ENCODE data around the gene RAD23A. TPM values are rescaled to one million over a fixed set of nuclear protein-coding genes. Genes with fewer than 3 reads are reported as not detected.
A peak's percentile ranks its signal among the peaks of the same experiment; 100 is the strongest.
"Not testable (repeated sequence)": the region's sequence is repeated elsewhere in the genome, so short reads cannot be mapped to it uniquely, and the experiment has no call there.

The RAD23A gene
- polyA plus RNA-seq, 1 donor, result 91.8 TPM

DNA sequence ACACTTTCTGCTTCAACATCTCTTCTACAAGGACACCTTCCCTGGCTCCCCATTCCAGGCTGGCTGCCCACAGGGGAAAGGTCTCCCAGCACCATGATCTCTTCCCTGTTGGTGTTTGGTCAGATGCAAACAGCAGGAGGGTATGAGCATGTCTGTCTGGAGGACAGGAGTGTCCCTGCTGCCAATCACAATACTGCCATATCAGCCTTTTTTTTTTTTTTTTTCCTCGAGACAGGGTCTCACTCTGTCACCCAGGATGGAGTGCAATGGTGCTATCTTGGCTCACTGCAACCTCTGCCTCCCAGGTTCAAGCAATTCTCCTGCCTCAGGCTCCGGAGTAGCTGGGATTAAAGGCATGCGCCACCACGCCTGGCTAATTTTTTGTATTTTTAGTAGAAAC, 29.8 kb upstream of the RAD23A start:
- not testable (repeated sequence) for H3K4me1 ChIP-seq (ENCODE audit: control insufficient read depth, insufficient read depth, low read length); H3K4me3 ChIP-seq (ENCODE audit: low read length); H3K36me3 ChIP-seq (ENCODE audit: control insufficient read depth, insufficient read depth, low read length); H3K9me3 ChIP-seq (ENCODE audit: control insufficient read depth, low read depth, low read length); H3K27ac ChIP-seq (ENCODE audit: low read length); DNase-seq; H3K27me3 ChIP-seq (ENCODE audit: control insufficient read depth, insufficient read depth, low read length)
- no CpG with 5 or more reads among the region's 4 CpGs for WGBS (ENCODE audit: insufficient coverage, low lambda C conversion rate)

DNA sequence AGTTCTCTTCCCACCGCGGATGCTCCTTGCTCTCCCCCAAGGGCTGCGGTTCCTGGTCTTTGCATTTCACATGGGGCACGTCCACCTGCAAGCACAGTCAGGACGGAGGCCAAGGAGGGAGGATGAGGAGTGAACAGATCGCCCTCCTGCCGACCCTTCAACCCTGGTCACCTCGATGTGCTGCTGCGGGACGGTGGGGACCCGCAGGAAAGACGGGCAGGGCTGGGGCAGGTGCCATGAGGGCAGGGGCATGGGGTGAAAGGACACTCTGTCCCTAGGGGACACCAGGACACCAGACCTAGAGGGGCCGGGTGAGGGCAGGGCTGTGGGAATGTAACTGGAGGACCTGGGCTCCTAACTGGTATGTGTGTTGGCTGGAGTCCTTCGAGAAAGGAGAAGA, 27.4 kb upstream of the RAD23A start:
- no peak for DNase-seq
- no peak overlapping the region for H3K27ac ChIP-seq (ENCODE audit: low read length)
- H3K27me3 ChIP-seq (ENCODE audit: control insufficient read depth, insufficient read depth, low read length), result peaks cover under 1% of the 10 kb centered on the region
- no peaks in the 10 kb centered on the region for H3K9me3 ChIP-seq (ENCODE audit: control insufficient read depth, low read depth, low read length)
- H3K4me1 ChIP-seq (ENCODE audit: control insufficient read depth, insufficient read depth, low read length), result peaks cover 6% of the 10 kb centered on the region
- H3K36me3 ChIP-seq (ENCODE audit: control insufficient read depth, insufficient read depth, low read length), result peaks cover 14% of the 10 kb centered on the region
- H3K4me3 ChIP-seq (ENCODE audit: low read length), result no peak overlapping the region
- no CpG with 5 or more reads among the region's 14 CpGs for WGBS (ENCODE audit: insufficient coverage, low lambda C conversion rate)

DNA sequence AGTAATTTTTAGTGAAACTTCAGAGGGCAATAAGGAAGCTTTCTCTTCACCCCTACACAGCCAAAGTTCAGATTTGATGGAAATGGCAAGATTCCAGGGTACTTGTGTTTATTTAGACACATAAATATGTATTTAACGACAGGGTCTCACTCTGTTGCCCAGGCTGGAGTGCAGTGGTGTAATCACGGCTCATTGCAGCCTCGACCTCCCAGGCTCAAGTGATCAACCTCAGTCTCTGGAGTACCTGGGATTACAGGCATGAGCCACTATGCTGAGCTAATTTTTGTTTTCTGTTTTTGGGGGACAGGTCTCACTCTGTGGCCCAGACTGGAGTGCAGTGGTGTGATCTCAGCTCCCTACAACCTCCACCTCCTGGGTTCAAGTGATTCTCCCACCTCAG, 24.6 kb upstream of the RAD23A start:
- no peak overlapping the region for H3K27ac ChIP-seq (ENCODE audit: low read length)
- H3K9me3 ChIP-seq (ENCODE audit: control insufficient read depth, low read depth, low read length), result no peaks in the 10 kb centered on the region

DNA sequence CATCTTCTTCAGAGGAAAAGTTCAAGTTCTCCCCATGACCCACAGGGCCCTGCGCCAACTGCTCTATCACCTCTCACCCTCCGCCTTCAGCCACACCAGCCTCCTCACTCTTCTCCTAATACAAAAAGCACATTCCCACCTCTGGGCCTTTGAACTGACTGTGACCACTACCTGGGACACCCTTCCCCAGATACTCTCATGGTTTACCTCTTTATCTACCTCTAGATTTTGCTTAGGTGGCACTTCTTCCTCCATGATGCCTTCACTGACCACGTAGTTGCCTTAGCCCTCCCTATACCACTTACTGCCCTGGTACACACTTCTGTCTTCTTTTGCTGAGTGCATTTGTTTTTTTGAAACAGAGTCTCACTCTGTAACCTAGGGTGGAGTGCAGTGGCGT, 22.7 kb upstream of the RAD23A start:
- no peak for DNase-seq
- Histone ChIP-seq H3K27me3 (ENCODE audit: control insufficient read depth, insufficient read depth, low read length) (no peaks in the 10 kb centered on the region), H3K36me3 (ENCODE audit: control insufficient read depth, insufficient read depth, low read length) (peaks cover 48% of the 10 kb centered on the region), H3K9me3 (ENCODE audit: control insufficient read depth, low read depth, low read length) (no peaks in the 10 kb centered on the region), H3K4me1 (ENCODE audit: control insufficient read depth, insufficient read depth, low read length) (peaks cover 3% of the 10 kb centered on the region), H3K4me3 (ENCODE audit: low read length) (no peak overlapping the region), H3K27ac (ENCODE audit: low read length) (no peak overlapping the region)
- 100% methylated on average over 1 of the region's 4 CpGs for WGBS (ENCODE audit: insufficient coverage, low lambda C conversion rate)

More for the DNA sequence above, 24.6 kb upstream of the RAD23A start:
- no peak for DNase-seq
- Histone ChIP-seq H3K36me3 (ENCODE audit: control insufficient read depth, insufficient read depth, low read length) (peaks cover 35% of the 10 kb centered on the region), H3K4me3 (ENCODE audit: low read length) (no peak overlapping the region), H3K27me3 (ENCODE audit: control insufficient read depth, insufficient read depth, low read length) (no peaks in the 10 kb centered on the region), H3K4me1 (ENCODE audit: control insufficient read depth, insufficient read depth, low read length) (peaks cover 3% of the 10 kb centered on the region)
- WGBS (ENCODE audit: insufficient coverage, low lambda C conversion rate), result no CpG with 5 or more reads among the region's 3 CpGs

DNA sequence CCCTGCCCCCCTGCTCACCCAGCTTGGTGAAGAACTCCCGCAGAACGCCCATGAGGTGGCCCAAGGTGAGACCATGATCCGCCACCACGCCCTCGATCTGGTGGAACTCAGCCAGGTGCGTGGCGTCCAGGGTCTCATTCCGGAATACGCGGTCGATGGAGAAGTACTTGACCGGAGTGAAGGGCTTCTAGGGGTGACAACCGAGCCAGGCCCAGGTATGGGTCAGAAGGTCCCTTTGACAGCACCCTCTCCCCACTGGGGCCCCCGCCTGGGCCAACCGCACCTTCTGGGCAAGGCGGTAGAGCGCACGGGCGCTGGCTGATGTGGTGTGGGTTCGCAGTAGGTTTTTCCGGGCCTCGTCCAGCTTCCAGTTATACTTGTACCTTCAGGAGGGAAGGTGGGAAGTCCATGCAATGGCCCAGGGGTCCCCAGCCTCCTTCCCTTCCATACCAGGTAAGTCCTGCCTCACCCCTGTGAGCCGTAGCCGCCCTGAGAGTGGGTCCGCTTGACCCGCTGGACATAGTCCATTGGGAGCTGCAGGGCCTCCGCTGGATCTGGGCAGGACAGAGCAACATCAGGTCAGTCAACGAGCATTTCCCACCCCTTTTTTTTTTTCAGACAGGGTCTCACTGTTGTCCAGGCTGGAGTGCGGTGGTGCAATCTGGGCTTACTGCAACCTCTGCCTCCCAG, 20.9 kb upstream of the RAD23A start:
- Histone ChIP-seq H3K4me1 (ENCODE audit: control insufficient read depth, insufficient read depth, low read length) (no peaks in the 10 kb centered on the region), H3K36me3 (ENCODE audit: control insufficient read depth, insufficient read depth, low read length) (peaks cover 65% of the 10 kb centered on the region), H3K27me3 (ENCODE audit: control insufficient read depth, insufficient read depth, low read length) (no peaks in the 10 kb centered on the region), H3K27ac (ENCODE audit: low read length) (no peak overlapping the region), H3K9me3 (ENCODE audit: control insufficient read depth, low read depth, low read length) (no peaks in the 10 kb centered on the region), H3K4me3 (ENCODE audit: low read length) (no peak overlapping the region)
- WGBS (ENCODE audit: insufficient coverage, low lambda C conversion rate), result no CpG with 5 or more reads among the region's 29 CpGs
- DNase-seq, result no peak

DNA sequence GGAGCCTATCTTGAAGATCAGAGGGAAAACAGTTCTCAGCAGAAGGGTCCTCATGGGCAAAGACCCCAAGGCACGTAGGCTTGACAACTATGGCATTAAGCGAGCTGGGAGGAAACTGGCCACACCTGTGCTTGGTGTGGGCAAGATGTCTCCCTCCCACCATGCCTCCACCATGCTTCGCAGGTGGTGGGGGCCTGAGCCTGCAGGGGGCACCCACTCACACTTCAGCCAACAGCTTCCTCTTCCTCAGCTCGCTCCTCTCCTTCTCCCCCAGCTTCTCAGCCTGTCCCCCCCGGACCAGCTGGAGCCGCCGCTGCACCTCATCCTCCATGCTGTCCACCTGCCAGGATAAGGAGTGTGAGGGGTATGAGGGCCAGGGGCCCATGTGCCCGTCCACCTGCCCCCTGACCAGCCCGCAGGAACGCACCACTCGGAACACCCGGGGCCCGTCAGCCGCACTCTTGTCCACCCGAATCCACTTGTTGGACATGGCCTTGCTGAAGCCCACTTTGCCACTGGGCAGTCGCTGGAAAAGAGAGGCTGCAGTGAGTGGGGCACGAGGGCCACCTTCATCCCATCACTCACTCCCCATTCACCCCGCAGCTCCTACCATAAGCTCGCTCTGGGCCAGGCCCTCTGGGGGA, 15.5 kb upstream of the RAD23A start:
- peaks cover 44% of the 10 kb centered on the region for H3K36me3 ChIP-seq (ENCODE audit: control insufficient read depth, insufficient read depth, low read length)
- H3K9me3 ChIP-seq (ENCODE audit: control insufficient read depth, low read depth, low read length), result peaks cover 3% of the 10 kb centered on the region
- no CpG with 5 or more reads among the region's 19 CpGs for WGBS (ENCODE audit: insufficient coverage, low lambda C conversion rate)
- peaks cover 7% of the 10 kb centered on the region for H3K4me1 ChIP-seq (ENCODE audit: control insufficient read depth, insufficient read depth, low read length)
- DNase-seq, result no peak
- no peak overlapping the region for H3K4me3 ChIP-seq (ENCODE audit: low read length)
- no peak overlapping the region for H3K27ac ChIP-seq (ENCODE audit: low read length)
- no peaks in the 10 kb centered on the region for H3K27me3 ChIP-seq (ENCODE audit: control insufficient read depth, insufficient read depth, low read length)

DNA sequence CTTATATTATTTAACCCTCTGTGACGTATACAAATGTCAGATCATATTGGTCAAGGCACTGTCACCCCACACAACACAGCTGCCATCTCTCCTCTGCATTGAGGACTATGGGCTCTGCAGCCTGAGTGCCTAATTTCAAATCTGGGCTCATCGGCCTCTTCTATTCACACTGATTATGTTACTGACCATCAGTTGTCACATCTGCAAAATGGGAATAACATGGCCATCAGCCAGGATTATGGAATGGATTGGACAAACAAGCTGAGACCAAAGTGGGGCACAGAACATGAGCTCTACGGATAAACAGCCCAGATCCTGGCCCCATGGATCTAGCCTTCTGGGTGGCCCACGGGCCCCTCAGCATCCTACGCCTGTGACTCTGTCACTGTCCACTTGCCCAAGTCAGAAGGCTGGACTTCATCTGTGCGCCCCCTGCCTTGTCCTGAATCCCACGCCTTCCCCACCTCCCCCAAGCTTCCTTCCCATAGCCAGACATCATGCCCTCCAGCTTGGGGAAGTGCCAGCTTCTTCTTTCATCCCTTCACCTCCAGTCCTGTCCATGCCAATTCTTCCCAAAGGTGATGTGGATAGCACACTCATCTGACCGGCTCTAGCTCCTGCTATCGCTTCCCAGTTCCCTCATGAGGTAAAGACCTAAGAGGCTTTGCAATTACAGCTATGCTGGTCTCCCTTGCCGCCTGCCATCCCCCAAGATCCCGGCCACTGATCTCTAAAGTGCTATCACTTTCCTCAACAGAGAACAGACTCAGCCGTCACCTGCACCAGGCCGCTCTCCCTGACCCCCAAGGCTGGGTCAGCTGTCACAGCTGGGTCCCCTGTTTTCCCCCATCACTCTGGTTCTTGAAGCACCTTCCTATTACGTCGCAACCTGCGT, 13.0 kb upstream of the RAD23A start:
- DNase-seq, result peak in 1 of 2 donors; percentile 46
- WGBS (ENCODE audit: insufficient coverage, low lambda C conversion rate), result no CpG with 5 or more reads among the region's 16 CpGs
- Histone ChIP-seq H3K4me3 (ENCODE audit: low read length) (peak overlapping the region; percentile 98), H3K27ac (ENCODE audit: low read length) (peak overlapping the region; percentile 73), H3K27me3 (ENCODE audit: control insufficient read depth, insufficient read depth, low read length) (no peaks in the 10 kb centered on the region), H3K36me3 (ENCODE audit: control insufficient read depth, insufficient read depth, low read length) (peaks cover 27% of the 10 kb centered on the region), H3K9me3 (ENCODE audit: control insufficient read depth, low read depth, low read length) (peaks cover 3% of the 10 kb centered on the region), H3K4me1 (ENCODE audit: control insufficient read depth, insufficient read depth, low read length) (peaks cover 13% of the 10 kb centered on the region)

DNA sequence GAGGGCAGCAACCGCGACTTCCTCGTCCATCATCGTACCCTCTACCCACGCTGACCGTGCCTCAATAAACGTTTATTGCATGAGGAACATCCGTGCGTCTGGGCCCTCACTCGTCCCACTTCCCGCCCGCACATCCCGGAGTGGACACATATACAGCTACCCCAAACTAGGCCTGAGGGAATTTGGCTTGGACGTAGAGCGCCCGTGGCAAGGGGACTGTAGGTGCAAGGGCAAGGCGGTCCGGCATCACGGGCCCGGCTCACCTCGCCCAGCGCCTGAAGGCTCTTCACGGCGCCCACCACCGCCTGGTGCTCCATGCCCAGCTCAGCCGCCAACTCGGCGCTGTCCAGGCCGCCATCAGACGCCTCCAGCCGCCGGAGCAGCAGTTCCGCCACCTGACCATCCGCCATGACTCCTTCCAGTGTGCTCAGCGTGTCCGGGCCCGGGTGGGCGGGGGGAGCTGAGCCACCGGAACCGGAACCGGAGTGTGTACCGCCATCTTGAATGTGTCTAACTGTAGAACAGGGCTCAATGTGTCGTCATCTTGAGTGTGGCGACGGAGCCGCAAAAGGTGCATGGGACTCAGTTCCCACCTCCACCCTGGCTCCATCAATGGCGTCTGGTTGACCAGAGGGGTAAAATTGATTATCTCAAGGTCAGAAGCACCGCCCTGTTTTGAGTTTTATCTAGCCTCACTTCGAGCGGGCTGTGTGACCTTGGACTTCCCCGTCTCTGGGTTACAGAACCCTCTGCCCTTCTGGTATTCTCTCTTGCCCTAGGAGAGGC, 12.2 kb upstream of the RAD23A start, which contains the start of gene FARSA:
FARSA (minus strand) TSS at position 425 of the 786 bp plus-strand sequence; CDS start at position 410, 15 bp downstream.
- H3K4me1 ChIP-seq (ENCODE audit: control insufficient read depth, insufficient read depth, low read length), result peaks cover 17% of the 10 kb centered on the region
- H3K36me3 ChIP-seq (ENCODE audit: control insufficient read depth, insufficient read depth, low read length), result peaks cover 21% of the 10 kb centered on the region
- H3K27me3 ChIP-seq (ENCODE audit: control insufficient read depth, insufficient read depth, low read length), result no peaks in the 10 kb centered on the region
- H3K4me3 ChIP-seq (ENCODE audit: low read length), result peak within 1 kb of the TSS; percentile 98
- DNase-seq, result peak; percentile 91 to 92
- no CpG with 5 or more reads among the region's 51 CpGs for WGBS (ENCODE audit: insufficient coverage, low lambda C conversion rate)
- peaks cover 3% of the 10 kb centered on the region for H3K9me3 ChIP-seq (ENCODE audit: control insufficient read depth, low read depth, low read length)
- H3K27ac ChIP-seq (ENCODE audit: low read length), result peak within 1 kb of the TSS; percentile 73

DNA sequence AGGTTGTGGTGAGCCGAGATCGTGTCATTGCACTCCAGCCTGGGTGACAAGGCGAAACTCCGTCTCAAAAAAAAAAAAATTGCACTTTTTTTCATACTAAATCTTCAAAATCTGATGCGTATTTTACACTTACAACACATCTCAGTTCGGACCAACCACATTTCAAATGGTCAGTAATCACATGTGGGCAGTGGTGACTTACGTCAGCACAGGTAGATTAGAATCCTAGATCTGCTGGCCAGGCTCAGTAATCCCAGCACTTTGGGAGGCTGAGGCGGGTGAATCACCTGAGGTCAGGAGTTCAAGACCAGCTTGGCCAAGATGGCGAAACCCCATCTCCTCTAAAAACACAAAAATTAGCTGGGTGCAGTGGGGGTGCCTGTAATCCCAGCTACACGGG, 10.6 kb upstream of the RAD23A start:
- peaks cover 23% of the 10 kb centered on the region for H3K4me1 ChIP-seq (ENCODE audit: control insufficient read depth, insufficient read depth, low read length)
- H3K9me3 ChIP-seq (ENCODE audit: control insufficient read depth, low read depth, low read length), result peaks cover 4% of the 10 kb centered on the region
- peaks cover 14% of the 10 kb centered on the region for H3K36me3 ChIP-seq (ENCODE audit: control insufficient read depth, insufficient read depth, low read length)
- H3K27me3 ChIP-seq (ENCODE audit: control insufficient read depth, insufficient read depth, low read length), result no peaks in the 10 kb centered on the region
- peak in 1 of 2 donors; percentile 1 for DNase-seq
- WGBS (ENCODE audit: insufficient coverage, low lambda C conversion rate), result 90% methylated on average over 4 of the region's 10 CpGs
- H3K27ac ChIP-seq (ENCODE audit: low read length), result no peak overlapping the region
- H3K4me3 ChIP-seq (ENCODE audit: low read length), result no peak overlapping the region

DNA sequence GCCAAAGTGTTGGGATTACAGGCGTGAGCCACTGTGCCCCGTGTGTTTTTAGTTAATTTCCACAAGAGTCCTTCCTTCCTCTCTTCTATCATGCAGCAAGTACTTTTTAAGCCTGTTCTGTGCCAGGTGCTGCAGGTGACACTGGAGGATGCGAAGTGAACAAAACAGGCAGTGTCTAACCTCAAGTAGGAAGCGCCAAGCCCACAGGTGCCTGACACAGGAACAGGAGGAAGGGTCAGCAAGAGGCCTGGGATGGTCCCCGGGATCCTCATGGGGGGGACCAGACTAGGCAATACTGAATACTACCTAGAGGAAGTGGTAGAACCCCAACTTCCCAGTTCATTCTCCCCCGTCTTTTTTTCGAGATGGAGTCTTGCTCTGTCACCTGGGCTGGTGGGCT, 9.1 kb upstream of the RAD23A start:
- H3K27ac ChIP-seq (ENCODE audit: low read length), result no peak overlapping the region
- H3K4me3 ChIP-seq (ENCODE audit: low read length), result no peak overlapping the region
- no peaks in the 10 kb centered on the region for H3K27me3 ChIP-seq (ENCODE audit: control insufficient read depth, insufficient read depth, low read length)
- no peak for DNase-seq
- 100% methylated on average over 1 of the region's 7 CpGs for WGBS (ENCODE audit: insufficient coverage, low lambda C conversion rate)
- H3K4me1 ChIP-seq (ENCODE audit: control insufficient read depth, insufficient read depth, low read length), result peaks cover 32% of the 10 kb centered on the region
- H3K36me3 ChIP-seq (ENCODE audit: control insufficient read depth, insufficient read depth, low read length), result peaks cover 23% of the 10 kb centered on the region
- H3K9me3 ChIP-seq (ENCODE audit: control insufficient read depth, low read depth, low read length), result peaks cover 5% of the 10 kb centered on the region
